Stomach (tissue), 4 donors: Measurements from ENCODE around the gene DEFB128.

Source experiments
- EP300 ChIP-seq: sonication (generic); formaldehyde crosslinking; IDR thresholded peaks from one replicate; pipeline ENCODE4 v1.6.1; 2017; ENCODE audit warnings: antibody characterized with exemption
- POLR2A ChIP-seq, 4 donors: fragments of 450-650 bp; IDR thresholded peaks; one replicate each; pipeline ENCODE4 v1.6.1; 2016; ENCODE audit warnings: antibody characterized with exemption in 4 of 4, control low read depth in 2 of 4, mild to moderate bottlenecking in 1 of 4, moderate library complexity in 1 of 4
- POLR2AphosphoS5 ChIP-seq, 3 donors: sonication (generic); formaldehyde crosslinking; IDR thresholded peaks; one replicate each; pipeline ENCODE4 v1.6.1; 2016; ENCODE audit warnings: antibody characterized with exemption in 3 of 3
- TF ChIP-seq, protein P1 (sequence below), 7 experiments: fragments of 450-650 bp in 4 of 7; fragments of 200-600 bp in 3 of 7; sonication (generic) in 3 of 7; IDR thresholded peaks; one replicate each; pipeline ENCODE4 v1.5.1; 2016 to 2019; ENCODE audit warnings: antibody characterized with exemption in 7 of 7, control low read depth in 2 of 7, mild to moderate bottlenecking in 1 of 7

GRCh38 chr20:199996-200395, 10.5 kb upstream of the DEFB128 start:
- TF ChIP-seq POLR2A (IDR thresholded peaks at IDR 0.05) (no peak), POLR2AphosphoS5 (IDR thresholded peaks at IDR 0.05) (no peak), EP300 (no peak)
- TF ChIP-seq, protein P1, sequence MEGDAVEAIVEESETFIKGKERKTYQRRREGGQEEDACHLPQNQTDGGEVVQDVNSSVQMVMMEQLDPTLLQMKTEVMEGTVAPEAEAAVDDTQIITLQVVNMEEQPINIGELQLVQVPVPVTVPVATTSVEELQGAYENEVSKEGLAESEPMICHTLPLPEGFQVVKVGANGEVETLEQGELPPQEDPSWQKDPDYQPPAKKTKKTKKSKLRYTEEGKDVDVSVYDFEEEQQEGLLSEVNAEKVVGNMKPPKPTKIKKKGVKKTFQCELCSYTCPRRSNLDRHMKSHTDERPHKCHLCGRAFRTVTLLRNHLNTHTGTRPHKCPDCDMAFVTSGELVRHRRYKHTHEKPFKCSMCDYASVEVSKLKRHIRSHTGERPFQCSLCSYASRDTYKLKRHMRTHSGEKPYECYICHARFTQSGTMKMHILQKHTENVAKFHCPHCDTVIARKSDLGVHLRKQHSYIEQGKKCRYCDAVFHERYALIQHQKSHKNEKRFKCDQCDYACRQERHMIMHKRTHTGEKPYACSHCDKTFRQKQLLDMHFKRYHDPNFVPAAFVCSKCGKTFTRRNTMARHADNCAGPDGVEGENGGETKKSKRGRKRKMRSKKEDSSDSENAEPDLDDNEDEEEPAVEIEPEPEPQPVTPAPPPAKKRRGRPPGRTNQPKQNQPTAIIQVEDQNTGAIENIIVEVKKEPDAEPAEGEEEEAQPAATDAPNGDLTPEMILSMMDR (IDR thresholded peaks at IDR 0.05) = no peak
